Measurements from ENCODE around the gene NUP188.

Gene NUP188

GRCh38 chr9:129012893-129013448 is 65.5 kb downstream of the NUP188 start:
- Histone ChIP-seq H3K36me3 (ENCODE audit: control insufficient read depth in 1 of 2, insufficient read depth in 2 of 2, low read length in 2 of 2) (peaks cover 29 to 67% of the 10 kb centered on the region in 2 donors), H3K27ac (ENCODE audit: low read depth, low read length) (no peak overlapping the region), H3K27me3 (ENCODE audit: control insufficient read depth in 1 of 2, insufficient read depth in 2 of 2, low read length in 2 of 2) (no peaks in the 10 kb centered on the region), H3K9me3 (ENCODE audit: control insufficient read depth in 1 of 2, low read length in 2 of 2) (no peaks in the 10 kb centered on the region), H3K4me1 (ENCODE audit: control insufficient read depth in 1 of 2, insufficient read depth in 2 of 2, low read length in 2 of 2) (no peaks in the 10 kb centered on the region), H3K9ac (ENCODE audit: low read depth in 1 of 2, low read length in 2 of 2) (no peak overlapping the region), H3K4me3 (ENCODE audit: low read depth in 1 of 2, low read length in 2 of 2) (no peak overlapping the region)

GRCh38 chr9:129013674-129014073 is 66.2 kb downstream of the NUP188 start:
- Histone ChIP-seq H3K4me1 (ENCODE audit: control insufficient read depth in 1 of 2, insufficient read depth in 2 of 2, low read length in 2 of 2) (no peaks in the 10 kb centered on the region), H3K4me3 (ENCODE audit: low read depth in 1 of 2, low read length in 2 of 2) (no peak overlapping the region), H3K27me3 (ENCODE audit: control insufficient read depth in 1 of 2, insufficient read depth in 2 of 2, low read length in 2 of 2) (no peaks in the 10 kb centered on the region), H3K36me3 (ENCODE audit: control insufficient read depth in 1 of 2, insufficient read depth in 2 of 2, low read length in 2 of 2) (peaks cover 29 to 61% of the 10 kb centered on the region in 2 donors), H3K9me3 (ENCODE audit: control insufficient read depth in 1 of 2, low read length in 2 of 2) (no peaks in the 10 kb centered on the region), H3K9ac (ENCODE audit: low read depth in 1 of 2, low read length in 2 of 2) (no peak overlapping the region), H3K27ac (ENCODE audit: low read depth, low read length) (no peak overlapping the region)

- no peaks in the 10 kb centered on the region for H3K27me3 ChIP-seq (ENCODE audit: control insufficient read depth in 1 of 2, insufficient read depth in 2 of 2, low read length in 2 of 2)
- H3K36me3 ChIP-seq (ENCODE audit: control insufficient read depth in 1 of 2, insufficient read depth in 2 of 2, low read length in 2 of 2) = peaks cover 29 to 56% of the 10 kb centered on the region in 2 donors
- H3K9me3 ChIP-seq (ENCODE audit: control insufficient read depth in 1 of 2, low read length in 2 of 2) = no peaks in the 10 kb centered on the region
- H3K27ac ChIP-seq (ENCODE audit: low read depth, low read length) = no peak overlapping the region
- H3K4me1 ChIP-seq (ENCODE audit: control insufficient read depth in 1 of 2, insufficient read depth in 2 of 2, low read length in 2 of 2) = no peaks in the 10 kb centered on the region
- H3K4me3 ChIP-seq (ENCODE audit: low read depth in 1 of 2, low read length in 2 of 2) = no peak overlapping the region
- no peak overlapping the region for H3K9ac ChIP-seq (ENCODE audit: low read depth in 1 of 2, low read length in 2 of 2)
Observed at GRCh38 chr9:129014124-129014523, 66.6 kb downstream of the NUP188 start.

- H3K27me3 ChIP-seq (ENCODE audit: control insufficient read depth in 1 of 2, insufficient read depth in 2 of 2, low read length in 2 of 2) = no peaks in the 10 kb centered on the region
- no peaks in the 10 kb centered on the region for H3K9me3 ChIP-seq (ENCODE audit: control insufficient read depth in 1 of 2, low read length in 2 of 2)
- no peak overlapping the region for H3K9ac ChIP-seq (ENCODE audit: low read depth in 1 of 2, low read length in 2 of 2)
- no peak overlapping the region for H3K27ac ChIP-seq (ENCODE audit: low read depth, low read length)
- H3K4me1 ChIP-seq (ENCODE audit: control insufficient read depth in 1 of 2, insufficient read depth in 2 of 2, low read length in 2 of 2) = no peaks in the 10 kb centered on the region
- peaks cover 29 to 54% of the 10 kb centered on the region in 2 donors for H3K36me3 ChIP-seq (ENCODE audit: control insufficient read depth in 1 of 2, insufficient read depth in 2 of 2, low read length in 2 of 2)
- H3K4me3 ChIP-seq (ENCODE audit: low read depth in 1 of 2, low read length in 2 of 2) = no peak overlapping the region
Observed at GRCh38 chr9:129014608-129015007, 67.1 kb downstream of the NUP188 start.

GRCh38 chr9:129021091-129021490 is 73.6 kb downstream of the NUP188 start:
- no peak overlapping the region for H3K27ac ChIP-seq (ENCODE audit: low read depth, low read length)
- H3K4me1 ChIP-seq (ENCODE audit: control insufficient read depth in 1 of 2, insufficient read depth in 2 of 2, low read length in 2 of 2) = peaks cover 11 to 12% of the 10 kb centered on the region in 2 donors
- no peaks in the 10 kb centered on the region for H3K9me3 ChIP-seq (ENCODE audit: control insufficient read depth in 1 of 2, low read length in 2 of 2)
- H3K27me3 ChIP-seq (ENCODE audit: control insufficient read depth in 1 of 2, insufficient read depth in 2 of 2, low read length in 2 of 2) = no peaks in the 10 kb centered on the region
- no peak overlapping the region for H3K4me3 ChIP-seq (ENCODE audit: low read depth in 1 of 2, low read length in 2 of 2)
- H3K36me3 ChIP-seq (ENCODE audit: control insufficient read depth in 1 of 2, insufficient read depth in 2 of 2, low read length in 2 of 2) = peaks cover 0 to 5% of the 10 kb centered on the region in 2 donors
- H3K9ac ChIP-seq (ENCODE audit: low read depth in 1 of 2, low read length in 2 of 2) = no peak overlapping the region

GRCh38 chr9:129022037-129022436 is 74.5 kb downstream of the NUP188 start:
- Histone ChIP-seq H3K9me3 (ENCODE audit: control insufficient read depth in 1 of 2, low read length in 2 of 2) (no peaks in the 10 kb centered on the region), H3K36me3 (ENCODE audit: control insufficient read depth in 1 of 2, insufficient read depth in 2 of 2, low read length in 2 of 2) (peaks cover 0 to 4% of the 10 kb centered on the region in 2 donors), H3K27ac (ENCODE audit: low read depth, low read length) (no peak overlapping the region), H3K4me1 (ENCODE audit: control insufficient read depth in 1 of 2, insufficient read depth in 2 of 2, low read length in 2 of 2) (peaks cover 18 to 21% of the 10 kb centered on the region in 2 donors), H3K9ac (ENCODE audit: low read depth in 1 of 2, low read length in 2 of 2) (no peak overlapping the region), H3K27me3 (ENCODE audit: control insufficient read depth in 1 of 2, insufficient read depth in 2 of 2, low read length in 2 of 2) (no peaks in the 10 kb centered on the region), H3K4me3 (ENCODE audit: low read depth in 1 of 2, low read length in 2 of 2) (no peak overlapping the region)

- Histone ChIP-seq H3K27me3 (ENCODE audit: control insufficient read depth in 1 of 2, insufficient read depth in 2 of 2, low read length in 2 of 2) (no peaks in the 10 kb centered on the region), H3K9ac (ENCODE audit: low read depth in 1 of 2, low read length in 2 of 2) (no peak overlapping the region), H3K27ac (ENCODE audit: low read depth, low read length) (no peak overlapping the region)
Observed at GRCh38 chr9:129023036-129023907, 75.8 kb downstream of the NUP188 start.

GRCh38 chr9:129023908-129024233 is 76.4 kb downstream of the NUP188 start:
- Histone ChIP-seq H3K36me3 (ENCODE audit: control insufficient read depth in 1 of 2, insufficient read depth in 2 of 2, low read length in 2 of 2) (no peaks in the 10 kb centered on the region), H3K27me3 (ENCODE audit: control insufficient read depth in 1 of 2, insufficient read depth in 2 of 2, low read length in 2 of 2) (no peaks in the 10 kb centered on the region), H3K4me3 (ENCODE audit: low read depth in 1 of 2, low read length in 2 of 2) (no peak overlapping the region), H3K27ac (ENCODE audit: low read depth, low read length) (no peak overlapping the region), H3K9me3 (ENCODE audit: control insufficient read depth in 1 of 2, low read length in 2 of 2) (no peaks in the 10 kb centered on the region), H3K4me1 (ENCODE audit: control insufficient read depth in 1 of 2, insufficient read depth in 2 of 2, low read length in 2 of 2) (peaks cover 23 to 29% of the 10 kb centered on the region in 2 donors), H3K9ac (ENCODE audit: low read depth in 1 of 2, low read length in 2 of 2) (no peak overlapping the region)

More at GRCh38 chr9:129023036-129023907, 75.8 kb downstream of the NUP188 start:
- H3K9me3 ChIP-seq (ENCODE audit: control insufficient read depth in 1 of 2, low read length in 2 of 2) = no peaks in the 10 kb centered on the region
- no peak overlapping the region for H3K4me3 ChIP-seq (ENCODE audit: low read depth in 1 of 2, low read length in 2 of 2)
- peaks cover 23 to 28% of the 10 kb centered on the region in 2 donors for H3K4me1 ChIP-seq (ENCODE audit: control insufficient read depth in 1 of 2, insufficient read depth in 2 of 2, low read length in 2 of 2)
- no peaks in the 10 kb centered on the region for H3K36me3 ChIP-seq (ENCODE audit: control insufficient read depth in 1 of 2, insufficient read depth in 2 of 2, low read length in 2 of 2)

GRCh38 chr9:129026442-129027223 is 79.1 kb downstream of the NUP188 start:
- Histone ChIP-seq H3K27me3 (ENCODE audit: control insufficient read depth in 1 of 2, insufficient read depth in 2 of 2, low read length in 2 of 2) (no peaks in the 10 kb centered on the region), H3K4me1 (ENCODE audit: control insufficient read depth in 1 of 2, insufficient read depth in 2 of 2, low read length in 2 of 2) (peaks cover 32% of the 10 kb centered on the region in 2 donors), H3K36me3 (ENCODE audit: control insufficient read depth in 1 of 2, insufficient read depth in 2 of 2, low read length in 2 of 2) (no peaks in the 10 kb centered on the region), H3K9me3 (ENCODE audit: control insufficient read depth in 1 of 2, low read length in 2 of 2) (no peaks in the 10 kb centered on the region), H3K4me3 (ENCODE audit: low read depth in 1 of 2, low read length in 2 of 2) (peak overlapping the region; percentile 76 to 86), H3K27ac (ENCODE audit: low read depth, low read length) (no peak overlapping the region), H3K9ac (ENCODE audit: low read depth in 1 of 2, low read length in 2 of 2) (peak overlapping the region; percentile 5 to 70)

GRCh38 chr9:129027224-129027684 is 79.8 kb downstream of the NUP188 start:
- Histone ChIP-seq H3K36me3 (ENCODE audit: control insufficient read depth in 1 of 2, insufficient read depth in 2 of 2, low read length in 2 of 2) (no peaks in the 10 kb centered on the region), H3K9ac (ENCODE audit: low read depth in 1 of 2, low read length in 2 of 2) (peak overlapping the region; percentile 70 to 90), H3K4me3 (ENCODE audit: low read depth in 1 of 2, low read length in 2 of 2) (peak overlapping the region; percentile 76 to 86), H3K4me1 (ENCODE audit: control insufficient read depth in 1 of 2, insufficient read depth in 2 of 2, low read length in 2 of 2) (peaks cover 26 to 32% of the 10 kb centered on the region in 2 donors), H3K27me3 (ENCODE audit: control insufficient read depth in 1 of 2, insufficient read depth in 2 of 2, low read length in 2 of 2) (no peaks in the 10 kb centered on the region), H3K9me3 (ENCODE audit: control insufficient read depth in 1 of 2, low read length in 2 of 2) (no peaks in the 10 kb centered on the region), H3K27ac (ENCODE audit: low read depth, low read length) (no peak overlapping the region)
